GM21528 (cell line): Measurements from ENCODE around the gene DDX46.

Source experiments
- ATAC-seq: cut with Tn5 transposase; IDR thresholded peaks from one replicate; pipeline ENCODE4 v1.9.1; 2021; ENCODE audit warnings: mild to moderate bottlenecking, moderate library complexity; ENCODE audit not compliant: unreplicated experiment, low FRiP score

The DDX46 gene

GRCh38 chr5:134777366-134777765 lies 18.8 kb downstream of the DDX46 start:
- ATAC-seq, result no peak

DNA sequence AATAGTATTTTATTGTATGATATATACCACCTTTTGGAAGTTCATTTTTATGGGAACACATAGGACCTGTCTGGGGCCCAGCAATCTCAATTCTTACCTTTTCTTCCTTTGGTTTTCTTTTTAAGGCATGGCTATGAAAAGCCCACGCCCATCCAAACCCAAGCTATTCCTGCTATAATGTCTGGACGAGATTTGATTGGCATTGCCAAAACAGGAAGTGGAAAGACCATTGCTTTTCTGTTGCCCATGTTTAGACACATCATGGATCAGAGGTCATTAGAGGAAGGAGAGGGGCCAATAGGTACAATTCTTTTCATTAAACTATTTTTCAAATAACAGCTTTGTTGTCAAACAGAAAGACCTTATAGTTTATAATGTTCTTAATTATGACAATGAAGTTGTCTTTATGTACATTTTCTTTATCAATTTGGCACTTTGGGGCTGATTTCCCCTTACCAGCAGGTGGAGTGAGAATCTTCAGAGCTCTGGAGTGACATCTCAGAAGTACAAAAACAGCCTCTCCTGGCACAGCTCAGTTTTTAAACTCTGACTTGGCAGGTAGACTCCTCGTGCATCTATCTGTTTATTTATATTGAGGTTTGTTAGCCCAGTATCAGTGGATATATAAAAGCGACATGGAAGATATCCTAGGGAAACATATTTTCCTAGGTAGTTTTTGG lies 25.8 kb downstream of the DDX46 start:
- no peak for ATAC-seq

GRCh38 chr5:134784946-134785620 lies 26.5 kb downstream of the DDX46 start:
- no peak for ATAC-seq

- ATAC-seq, result no peak
These were observed 29.1 kb downstream of the DDX46 start for GRCh38 chr5:134787692-134788091.

- ATAC-seq, result no peak
These were observed 33.0 kb downstream of the DDX46 start for GRCh38 chr5:134791580-134791979.

DNA sequence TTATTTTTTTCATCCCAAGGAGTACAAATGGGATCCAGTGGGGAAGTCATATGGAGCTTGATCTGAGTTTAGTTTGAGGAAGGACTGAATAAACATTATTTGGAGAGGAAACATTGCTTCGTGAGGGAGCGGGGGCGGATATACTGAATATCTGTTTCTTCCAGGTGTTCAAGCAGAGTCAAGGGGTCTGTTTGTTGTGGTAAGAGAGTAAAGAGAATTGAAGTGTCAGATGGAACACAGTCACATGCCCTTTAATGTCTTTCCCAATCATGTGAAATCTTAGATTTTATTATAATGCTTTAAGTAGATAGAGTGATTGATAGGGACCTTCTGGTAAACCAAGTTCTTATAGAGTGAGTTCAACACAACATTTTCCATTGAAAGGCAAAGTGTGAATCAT lies 33.7 kb downstream of the DDX46 start:
- ATAC-seq, result no peak

GRCh38 chr5:134793111-134793510 lies 34.5 kb downstream of the DDX46 start:
- no peak for ATAC-seq

- ATAC-seq, result no peak
These were observed 35.5 kb downstream of the DDX46 start for GRCh38 chr5:134794082-134794481.

DNA sequence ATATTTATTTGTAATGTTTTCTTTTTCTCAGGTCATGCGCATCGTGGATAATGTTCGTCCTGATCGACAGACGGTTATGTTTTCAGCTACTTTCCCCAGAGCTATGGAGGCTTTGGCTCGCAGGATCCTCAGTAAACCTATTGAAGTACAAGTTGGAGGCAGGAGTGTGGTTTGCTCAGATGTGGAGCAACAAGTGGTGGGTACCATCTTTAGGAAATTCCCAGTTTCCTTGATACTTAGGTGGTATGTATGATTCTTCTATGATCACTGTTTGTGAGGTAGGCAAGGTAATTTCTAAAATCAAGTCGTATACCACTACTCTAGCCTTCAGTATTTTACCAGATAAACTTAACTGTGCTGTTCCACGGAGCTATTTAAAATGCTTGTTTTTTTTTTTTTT lies 36.2 kb downstream of the DDX46 start:
- ATAC-seq, result no peak

DNA sequence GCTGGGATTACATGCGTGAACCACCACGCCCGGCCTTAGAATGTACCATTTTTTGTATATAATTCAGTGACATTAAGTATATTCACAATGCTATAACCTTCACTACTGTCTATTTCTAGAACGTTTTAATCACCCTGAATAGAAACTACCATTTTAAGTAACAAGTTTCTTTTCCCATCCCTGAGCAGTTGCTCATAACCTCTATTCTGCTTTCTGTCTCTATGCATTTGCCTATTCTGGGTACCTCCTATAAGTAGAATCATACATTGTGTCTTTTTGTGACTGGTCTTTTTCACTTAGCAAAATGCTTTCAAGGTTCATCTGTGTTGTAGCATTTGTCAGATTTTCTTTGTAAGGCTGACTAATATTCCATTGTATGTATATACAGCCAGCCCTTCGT lies 39.9 kb downstream of the DDX46 start:
- ATAC-seq, result no peak

GRCh38 chr5:134803821-134804220 lies 45.2 kb downstream of the DDX46 start:
- ATAC-seq, result no peak

- ATAC-seq, result no peak
These were observed 54.8 kb downstream of the DDX46 start for GRCh38 chr5:134813407-134813806.

DNA sequence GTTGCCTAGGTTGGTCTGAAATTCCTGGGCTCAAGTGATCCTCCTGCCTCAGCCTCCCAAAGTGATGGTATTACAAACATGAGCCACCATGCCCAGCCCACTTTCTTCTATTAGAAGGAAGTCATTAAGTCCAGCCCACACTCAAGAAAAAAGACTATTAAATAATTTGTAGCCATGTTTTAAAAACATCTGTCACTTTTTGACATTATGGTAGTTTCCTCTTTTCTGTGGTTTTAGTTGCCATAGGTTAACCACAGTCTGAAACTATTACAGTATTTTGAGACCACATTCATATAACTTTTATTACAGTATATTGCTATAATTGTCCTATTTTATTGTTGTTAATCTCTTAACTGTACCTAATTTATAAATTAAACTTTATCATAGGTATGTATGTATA lies 55.2 kb downstream of the DDX46 start:
- ATAC-seq, result no peak

DNA sequence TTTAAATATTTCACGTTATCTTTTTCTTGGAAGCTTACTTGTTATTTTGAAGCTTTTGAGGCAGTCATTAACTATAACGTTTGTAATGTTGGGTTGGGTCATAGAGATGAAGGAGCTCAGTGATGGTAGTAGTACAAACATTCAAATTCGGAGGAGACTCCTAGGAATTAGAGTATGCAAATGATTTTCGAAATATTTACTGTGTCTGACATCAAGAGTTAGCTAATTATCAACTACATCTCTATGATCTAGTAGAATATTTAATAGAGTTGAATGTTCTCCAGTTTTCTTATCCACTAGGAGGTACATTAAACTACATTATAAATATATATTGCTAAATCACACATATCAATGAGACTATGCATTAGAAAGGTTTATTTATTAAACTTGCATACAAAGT lies 58.4 kb downstream of the DDX46 start:
- no peak for ATAC-seq

DNA sequence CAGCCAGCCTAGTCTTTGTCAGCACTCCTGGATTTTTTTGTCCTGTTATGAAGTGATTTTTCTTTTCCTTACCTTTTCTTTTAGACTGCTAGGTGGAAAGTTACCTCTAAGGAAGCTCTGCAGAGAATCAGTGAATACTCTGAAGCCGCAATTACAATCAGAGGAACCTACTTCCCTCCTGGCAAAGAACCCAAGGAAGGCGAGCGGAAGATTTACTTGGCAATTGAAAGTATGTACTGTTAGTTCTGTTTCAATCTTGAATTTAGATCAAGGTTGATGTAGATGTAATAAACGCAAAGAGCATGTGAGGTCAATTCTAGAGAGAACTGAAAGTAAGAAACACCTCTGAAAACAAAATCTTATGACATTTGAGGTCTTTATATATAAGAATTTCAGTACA lies 60.2 kb downstream of the DDX46 start:
- ATAC-seq, result no peak

GRCh38 chr5:134819407-134819963 lies 60.9 kb downstream of the DDX46 start:
- ATAC-seq, result no peak

- no peak for ATAC-seq
These were observed 63.3 kb downstream of the DDX46 start for GRCh38 chr5:134821841-134822240.

DNA sequence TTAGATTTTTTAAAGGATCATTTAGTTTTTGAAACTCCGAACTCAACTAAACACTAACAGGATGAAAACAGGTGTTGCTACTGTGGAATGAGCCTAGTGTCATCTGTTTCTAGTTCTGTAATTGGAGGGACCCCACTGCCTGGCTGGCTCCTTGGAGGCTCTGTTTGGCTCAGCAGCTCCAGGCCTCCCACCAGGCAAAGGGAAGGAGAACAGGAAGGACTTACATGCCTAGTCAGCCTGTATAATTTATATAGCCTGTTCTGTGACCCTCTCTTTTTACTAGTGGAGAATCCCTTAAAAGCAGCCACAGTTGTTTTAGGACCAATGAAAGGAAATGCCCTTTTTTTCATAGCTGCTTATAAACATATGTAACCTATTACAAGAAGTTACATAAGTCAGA lies 66.1 kb downstream of the DDX46 start:
- ATAC-seq, result no peak

DNA sequence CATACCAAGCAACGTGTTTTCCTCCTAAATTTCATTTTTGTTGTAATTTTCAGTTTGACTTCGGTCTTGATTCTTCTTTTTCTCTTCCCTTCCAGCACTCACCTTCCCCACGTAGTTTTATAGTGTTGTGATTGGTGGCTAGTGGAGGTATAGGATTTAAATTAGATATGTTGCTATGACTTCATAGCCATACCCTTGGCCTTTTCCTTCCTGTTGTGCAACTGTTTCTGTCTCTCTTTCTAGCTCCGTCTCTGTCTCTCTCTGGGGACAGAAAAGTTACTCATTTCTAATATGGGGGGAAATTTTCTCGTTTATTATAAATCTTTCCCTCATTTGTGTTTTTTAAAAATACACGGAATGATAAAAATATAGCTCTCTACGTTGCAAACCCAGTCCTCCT lies 66.6 kb downstream of the DDX46 start:
- ATAC-seq, result no peak

GRCh38 chr5:134833340-134834032 lies 74.9 kb downstream of the DDX46 start:
- no peak for ATAC-seq

DNA sequence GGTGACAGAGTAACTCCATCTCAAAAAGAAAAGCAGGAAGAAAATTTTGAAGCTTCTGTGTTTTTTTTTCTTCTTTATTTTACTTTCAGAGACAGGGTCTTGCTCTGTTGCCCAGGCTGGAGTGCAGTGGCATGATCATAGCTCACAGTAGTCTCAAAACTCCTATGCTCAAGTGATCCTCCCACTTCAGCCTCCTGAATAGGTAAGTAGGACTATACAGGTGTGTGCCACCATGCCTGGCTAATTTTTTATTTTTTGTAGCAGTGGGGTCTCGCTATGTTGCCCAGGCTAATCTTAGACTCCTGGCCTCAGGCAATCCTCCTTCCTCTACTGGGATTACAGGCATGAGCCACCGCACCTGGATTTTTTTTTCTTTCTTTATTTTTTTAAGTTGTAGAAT lies 77.0 kb downstream of the DDX46 start:
- ATAC-seq, result no peak
